Activated CD8-positive, alpha-beta T cell treated with anti-CD3 and anti-CD28 coated beads, Interleukin-2, amount 10 ng/mL, durations not matched to agents 7 days and 5 days (primary cell): ENCODE results near the gene GRM7. TPM values are rescaled to one million over a fixed set of nuclear protein-coding genes. Genes with fewer than 3 reads are reported as not detected.

Experiments
- ATAC-seq: fragments of 150-1000 bp; cut with Tn5 transposase; one replicate; pipeline ENCODE4 v1.10.0; 2021; ENCODE audit warnings: moderate library complexity
- CTCF ChIA-PET: fragments of 350-600 bp; sonication (Branson Sonifier 250); formaldehyde crosslinking; loops from one replicate; lab custom pipeline; 2021; ENCODE audit warnings: antibody characterized with exemption; lab: Charles Lee
- POLR2A ChIA-PET: fragments of 350-600 bp; sonication (Branson Sonifier 250); formaldehyde crosslinking; loops from one replicate; lab custom pipeline; 2021; ENCODE audit warnings: antibody characterized with exemption; lab: Charles Lee
- DNase-seq: peaks from one replicate; pipeline ENCODE4 v3.0.0-alpha.2; 2020
- H3K27ac Mint-ChIP-seq: one replicate; pipeline ENCODE4 v1.8.0; 2021; ENCODE audit warnings: mild to moderate bottlenecking, mixed read lengths
- H3K27me3 Mint-ChIP-seq: one replicate; pipeline ENCODE4 v1.8.0; 2021; ENCODE audit warnings: low read depth, mixed read lengths
- H3K36me3 Mint-ChIP-seq: one replicate; pipeline ENCODE4 v1.8.0; 2021; ENCODE audit warnings: low read depth, mixed read lengths
- H3K4me1 Mint-ChIP-seq: one replicate; pipeline ENCODE4 v1.8.0; 2021; ENCODE audit warnings: low read depth, mixed read lengths
- H3K4me3 Mint-ChIP-seq: one replicate; pipeline ENCODE4 v1.8.0; 2021; ENCODE audit warnings: mild to moderate bottlenecking, mixed read lengths
- H3K9me3 Mint-ChIP-seq: one replicate; pipeline ENCODE4 v1.8.0; 2022; ENCODE audit warnings: mixed read lengths; ENCODE audit not compliant: insufficient read depth
- total RNA-seq, 2 experiments: library from RNA; stranded (reverse); gene quantifications; one replicate each; pipeline ENCODE4 v1.2.3, GENCODE V29; 2021

Gene GRM7
- total RNA-seq, 2 experiments from 2014 or later: not detected

DNA sequence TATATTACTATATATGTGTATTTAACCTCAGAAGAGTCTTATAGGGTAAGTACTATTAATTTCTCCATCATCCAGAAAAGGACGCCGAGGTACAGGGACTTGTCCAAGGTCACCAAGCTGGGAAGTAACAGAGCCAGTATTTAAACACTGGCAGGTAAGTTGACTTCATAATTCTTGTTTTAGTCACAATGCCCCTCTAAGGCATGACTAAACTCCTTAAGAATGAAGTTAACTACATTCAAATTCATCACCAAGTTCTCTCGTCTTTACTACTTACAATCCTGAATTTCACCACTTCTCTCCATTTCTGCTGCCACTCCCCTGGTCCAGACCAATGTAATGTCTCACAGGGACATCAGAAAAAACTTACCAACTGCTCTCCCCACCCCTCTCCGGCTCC lies 312.1 kb downstream of the GRM7 start:
- H3K9me3 Mint-ChIP-seq: peaks cover 5% of the 10 kb centered on the region
- H3K4me3 Mint-ChIP-seq: no peak overlapping the region
- H3K4me1 Mint-ChIP-seq: no peaks in the 10 kb centered on the region
- ATAC-seq (no peak), DNase-seq (no peak)
- ChIA-PET CTCF (no interaction called here), POLR2A (no interaction called here)
- no peaks in the 10 kb centered on the region for H3K36me3 Mint-ChIP-seq
- H3K27ac Mint-ChIP-seq: no peak overlapping the region
- H3K27me3 Mint-ChIP-seq: no peaks in the 10 kb centered on the region

DNA sequence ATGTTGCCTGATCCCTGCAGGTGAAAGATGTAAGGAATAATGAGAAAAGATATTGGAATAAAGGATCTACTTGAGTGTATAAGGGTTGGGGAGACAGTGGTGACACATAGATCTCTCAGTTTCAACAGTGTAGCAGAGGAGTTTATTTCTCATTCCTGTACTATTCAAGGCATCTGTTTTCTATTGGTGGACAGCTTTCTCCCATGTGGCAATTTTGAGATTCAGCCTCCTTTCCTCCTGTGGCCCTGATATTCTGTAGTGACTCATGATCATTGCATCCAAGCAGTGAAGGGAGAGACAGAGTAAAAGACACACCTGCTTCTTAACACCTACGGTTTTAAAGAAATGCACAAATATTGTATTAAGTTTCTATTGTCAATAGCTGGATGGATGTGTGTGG lies 327.6 kb downstream of the GRM7 start:
- no peak for ATAC-seq
- Mint-ChIP-seq H3K27ac (no peak overlapping the region), H3K36me3 (no peaks in the 10 kb centered on the region), H3K4me3 (no peak overlapping the region), H3K4me1 (no peaks in the 10 kb centered on the region), H3K27me3 (no peaks in the 10 kb centered on the region), H3K9me3 (no peaks in the 10 kb centered on the region)
- DNase-seq: no peak
- ChIA-PET POLR2A (no interaction called here), CTCF (interaction anchor here (0.6 kb wide), 1 partner anchor 140 kb away, joined by 3 read pairs; no protein-coding TSS in a partner anchor)

DNA sequence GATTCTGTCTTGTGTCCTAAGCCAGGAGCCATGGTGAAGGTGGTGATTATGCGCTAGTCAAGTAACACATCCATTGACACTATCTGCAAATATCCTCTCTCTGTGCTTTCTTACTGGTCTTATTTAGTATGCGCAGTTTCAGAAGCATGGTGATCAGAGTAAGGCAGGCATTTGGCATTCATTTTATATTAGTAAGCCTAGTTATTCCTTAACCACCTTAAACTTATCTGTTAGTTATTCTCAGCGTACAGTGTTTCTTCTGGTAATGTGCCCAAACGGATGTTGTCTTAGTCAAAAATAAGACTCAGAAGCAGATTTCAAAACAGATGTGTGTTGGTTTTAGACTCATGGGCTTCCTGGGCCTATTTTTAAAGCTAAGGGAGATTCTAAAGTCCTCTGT lies 329.2 kb downstream of the GRM7 start:
- ATAC-seq: no peak
- Mint-ChIP-seq H3K4me1 (no peaks in the 10 kb centered on the region), H3K27me3 (no peaks in the 10 kb centered on the region), H3K9me3 (no peaks in the 10 kb centered on the region), H3K36me3 (no peaks in the 10 kb centered on the region), H3K4me3 (no peak overlapping the region), H3K27ac (no peak overlapping the region)
- POLR2A ChIA-PET: no interaction called here
- CTCF ChIA-PET: no interaction called here
- no peak for DNase-seq

DNA sequence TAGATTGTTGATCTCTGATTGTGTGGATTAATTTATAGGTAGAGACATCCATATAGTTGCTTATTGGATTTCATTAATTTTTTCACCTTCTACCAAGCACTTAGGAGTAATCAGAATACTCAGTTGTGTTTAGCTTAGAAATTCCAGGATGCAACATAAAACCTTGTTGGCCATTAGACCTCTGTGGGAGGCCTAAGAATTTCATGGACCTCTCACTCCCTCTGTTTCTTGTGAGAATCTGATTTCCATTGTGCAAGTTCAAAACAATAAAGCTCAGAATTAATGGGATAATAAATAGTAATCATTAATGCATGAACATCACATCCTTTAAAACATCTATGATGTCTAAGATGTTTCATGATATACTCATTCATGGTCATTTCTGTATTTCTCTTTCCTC lies 332.4 kb downstream of the GRM7 start:
- Mint-ChIP-seq H3K27ac (no peak overlapping the region), H3K27me3 (no peaks in the 10 kb centered on the region), H3K9me3 (peaks cover 4% of the 10 kb centered on the region), H3K4me3 (no peak overlapping the region), H3K36me3 (no peaks in the 10 kb centered on the region), H3K4me1 (no peaks in the 10 kb centered on the region)
- CTCF ChIA-PET: no interaction called here
- DNase-seq (no peak), ATAC-seq (no peak)
- POLR2A ChIA-PET: no interaction called here

DNA sequence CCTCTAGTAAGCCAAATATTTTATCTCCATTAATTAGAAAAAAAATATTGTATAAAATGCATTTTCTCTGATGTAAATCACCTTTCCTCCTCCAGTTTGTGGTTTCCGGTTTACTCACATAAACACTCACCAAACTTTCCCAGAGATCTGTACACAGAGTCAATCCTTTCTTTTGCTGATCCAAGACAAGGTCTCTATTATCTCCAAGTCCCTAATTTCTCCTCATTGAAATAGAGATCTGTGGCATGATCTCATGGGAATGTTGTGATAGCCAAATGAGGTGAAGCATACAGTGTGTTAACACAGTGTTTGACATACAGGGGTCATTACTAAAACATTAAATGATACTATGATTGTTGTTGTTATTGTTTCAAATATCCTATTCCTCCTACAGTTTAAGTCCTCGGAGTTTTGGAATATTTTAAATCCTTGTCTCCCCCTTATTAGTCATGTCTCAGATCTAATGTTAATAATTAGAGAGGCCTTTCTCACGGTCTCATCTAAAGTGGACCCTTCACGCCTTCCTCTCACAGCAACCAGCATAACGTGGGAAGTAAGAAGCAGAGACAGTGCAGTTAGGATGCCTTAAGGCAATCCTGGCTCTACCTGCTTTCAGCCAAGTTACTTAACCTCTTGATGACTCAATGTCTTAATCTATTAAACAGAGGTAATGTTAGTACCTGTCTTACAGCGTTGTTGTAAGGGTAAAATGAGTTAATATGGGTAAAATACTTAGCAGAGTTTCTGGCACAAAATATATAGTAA lies 333.3 kb downstream of the GRM7 start:
- no peak overlapping the region for H3K4me3 Mint-ChIP-seq
- ChIA-PET CTCF (no interaction called here), POLR2A (no interaction called here)
- no peaks in the 10 kb centered on the region for H3K27me3 Mint-ChIP-seq
- ATAC-seq: no peak
- no peaks in the 10 kb centered on the region for H3K36me3 Mint-ChIP-seq
- no peak overlapping the region for H3K27ac Mint-ChIP-seq
- no peak for DNase-seq
- H3K4me1 Mint-ChIP-seq: no peaks in the 10 kb centered on the region
- peaks cover 4% of the 10 kb centered on the region for H3K9me3 Mint-ChIP-seq

DNA sequence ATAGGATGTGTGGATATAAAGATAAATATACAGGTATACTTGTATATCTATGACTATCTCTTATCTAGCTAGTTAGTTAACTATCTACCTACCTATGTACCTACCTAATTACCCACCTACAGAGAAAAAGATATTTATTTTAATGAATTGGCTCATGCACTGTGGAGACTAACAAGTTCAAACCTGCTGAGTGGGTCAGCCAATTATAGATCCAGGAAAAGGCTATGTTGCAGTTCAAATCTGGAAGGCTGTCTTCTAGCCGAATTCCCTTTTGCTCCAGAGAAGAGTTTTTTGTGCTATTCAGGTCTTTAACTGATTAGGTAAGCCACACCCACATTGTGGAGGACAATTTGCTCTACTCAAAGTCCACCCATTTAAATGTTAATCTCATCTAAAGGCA lies 335.0 kb downstream of the GRM7 start:
- DNase-seq: no peak
- H3K4me3 Mint-ChIP-seq: no peak overlapping the region
- H3K4me1 Mint-ChIP-seq: no peaks in the 10 kb centered on the region
- POLR2A ChIA-PET: no interaction called here
- H3K27me3 Mint-ChIP-seq: no peaks in the 10 kb centered on the region
- peaks cover 4% of the 10 kb centered on the region for H3K9me3 Mint-ChIP-seq
- no peak for ATAC-seq
- H3K36me3 Mint-ChIP-seq: no peaks in the 10 kb centered on the region
- H3K27ac Mint-ChIP-seq: no peak overlapping the region
- CTCF ChIA-PET: no interaction called here

DNA sequence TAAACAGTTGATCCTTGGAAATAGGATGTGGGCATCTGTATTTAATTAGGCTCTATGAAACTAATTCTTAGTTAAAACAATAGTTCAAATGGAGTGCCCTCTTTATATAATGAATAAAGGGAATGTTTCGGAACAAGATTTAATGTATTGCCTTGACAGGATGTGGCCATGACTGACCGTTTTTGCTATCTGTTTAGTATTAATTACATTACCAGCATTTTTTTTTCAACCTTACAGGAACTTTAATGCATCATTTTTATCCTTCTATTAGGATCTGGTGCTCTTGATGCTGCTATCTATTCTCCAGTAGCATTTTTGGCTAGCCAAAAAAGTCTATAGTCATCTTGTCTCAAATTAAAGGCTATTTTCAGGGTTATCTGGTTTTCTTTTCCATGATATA lies 340.9 kb downstream of the GRM7 start:
- no peak for DNase-seq
- Mint-ChIP-seq H3K36me3 (no peaks in the 10 kb centered on the region), H3K4me1 (no peaks in the 10 kb centered on the region), H3K9me3 (peaks cover 8% of the 10 kb centered on the region), H3K27me3 (no peaks in the 10 kb centered on the region), H3K27ac (no peak overlapping the region), H3K4me3 (no peak overlapping the region)
- ChIA-PET CTCF (no interaction called here), POLR2A (no interaction called here)
- no peak for ATAC-seq

DNA sequence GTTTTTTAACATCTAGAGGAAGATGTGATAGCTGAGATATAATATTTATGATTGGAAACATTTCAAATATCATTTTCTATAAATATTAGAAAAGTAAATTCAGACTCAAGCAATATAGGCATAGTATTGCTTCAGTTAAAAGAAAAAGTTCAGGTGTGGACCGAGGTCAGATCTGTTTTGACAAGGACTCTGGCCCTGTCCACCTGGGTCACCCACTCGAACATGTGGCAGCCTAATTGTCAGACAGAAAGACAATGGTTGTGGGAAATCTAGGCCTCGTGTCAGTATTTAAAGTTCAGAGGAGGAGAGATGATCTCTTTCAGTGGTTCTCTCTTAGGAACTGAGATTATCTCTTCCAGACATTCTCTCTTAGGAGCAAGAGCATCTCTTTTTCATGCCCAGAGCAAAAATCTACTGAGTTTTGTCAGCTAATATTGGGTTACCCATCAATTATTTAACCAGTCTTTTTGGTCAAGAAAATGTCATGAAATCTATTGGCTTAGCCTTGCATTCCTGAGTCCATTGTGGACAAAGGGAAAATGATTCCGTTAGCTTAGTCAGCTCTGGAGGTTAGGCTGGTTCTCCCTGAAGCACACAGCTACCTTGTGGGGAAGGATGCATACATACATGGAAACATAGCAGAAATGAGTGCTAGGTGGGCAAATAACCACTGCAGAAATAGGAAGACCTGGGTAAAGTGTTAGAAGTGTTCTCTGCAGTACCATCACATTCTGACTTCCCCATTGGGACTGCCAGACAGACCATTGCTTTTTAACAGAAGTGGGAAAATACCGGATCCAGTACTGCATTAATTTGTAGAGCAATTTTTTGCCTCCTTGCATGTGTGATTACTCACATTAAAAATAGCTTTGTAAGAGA lies 343.3 kb downstream of the GRM7 start:
- ChIA-PET POLR2A (no interaction called here), CTCF (no interaction called here)
- DNase-seq (no peak), ATAC-seq (no peak)
- H3K9me3 Mint-ChIP-seq: peaks cover 4% of the 10 kb centered on the region
- H3K4me1 Mint-ChIP-seq: no peaks in the 10 kb centered on the region
- no peaks in the 10 kb centered on the region for H3K27me3 Mint-ChIP-seq
- H3K27ac Mint-ChIP-seq: no peak overlapping the region
- H3K36me3 Mint-ChIP-seq: no peaks in the 10 kb centered on the region
- H3K4me3 Mint-ChIP-seq: no peak overlapping the region

DNA sequence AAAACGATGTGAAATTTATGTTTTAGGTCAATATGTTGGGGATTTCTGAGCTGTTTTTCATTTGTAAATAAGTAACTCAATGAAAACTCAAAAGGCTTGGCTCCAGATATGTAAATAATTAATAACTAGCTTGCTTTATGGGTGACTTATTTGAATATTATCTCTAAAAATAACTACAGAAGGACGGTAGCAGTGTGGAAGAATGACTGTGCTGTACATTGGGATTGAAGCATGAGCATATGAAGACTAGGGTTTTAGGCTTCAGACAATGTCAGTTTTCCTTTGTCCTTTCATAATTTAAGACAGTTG lies 343.9 kb downstream of the GRM7 start:
- no peaks in the 10 kb centered on the region for H3K27me3 Mint-ChIP-seq
- H3K4me1 Mint-ChIP-seq: no peaks in the 10 kb centered on the region
- H3K36me3 Mint-ChIP-seq: no peaks in the 10 kb centered on the region
- ATAC-seq (no peak), DNase-seq (no peak)
- CTCF ChIA-PET: no interaction called here
- POLR2A ChIA-PET: no interaction called here
- no peak overlapping the region for H3K27ac Mint-ChIP-seq
- H3K9me3 Mint-ChIP-seq: peaks cover 4% of the 10 kb centered on the region
- no peak overlapping the region for H3K4me3 Mint-ChIP-seq

DNA sequence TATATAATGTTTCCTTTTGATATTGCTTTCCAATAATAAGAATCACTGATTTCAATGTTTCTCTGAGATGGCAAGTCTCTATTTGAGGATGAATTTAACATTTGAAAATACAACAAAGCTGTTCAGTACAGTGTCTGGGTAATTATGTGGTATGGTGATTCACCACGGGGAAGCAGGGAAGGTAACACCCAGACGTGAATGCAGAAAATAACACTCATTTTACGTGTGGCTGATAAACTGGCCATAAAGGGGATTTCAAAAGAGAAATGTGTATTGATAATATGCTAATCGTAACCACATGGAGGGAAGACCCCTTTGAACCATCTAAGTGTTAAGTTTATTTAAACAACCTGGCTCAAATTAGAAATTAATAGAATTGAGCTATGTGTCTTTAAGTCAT lies 344.6 kb downstream of the GRM7 start:
- H3K4me3 Mint-ChIP-seq: no peak overlapping the region
- ChIA-PET POLR2A (no interaction called here), CTCF (no interaction called here)
- H3K36me3 Mint-ChIP-seq: no peaks in the 10 kb centered on the region
- no peaks in the 10 kb centered on the region for H3K4me1 Mint-ChIP-seq
- ATAC-seq (no peak), DNase-seq (no peak)
- no peak overlapping the region for H3K27ac Mint-ChIP-seq
- peaks cover 4% of the 10 kb centered on the region for H3K9me3 Mint-ChIP-seq
- H3K27me3 Mint-ChIP-seq: no peaks in the 10 kb centered on the region

DNA sequence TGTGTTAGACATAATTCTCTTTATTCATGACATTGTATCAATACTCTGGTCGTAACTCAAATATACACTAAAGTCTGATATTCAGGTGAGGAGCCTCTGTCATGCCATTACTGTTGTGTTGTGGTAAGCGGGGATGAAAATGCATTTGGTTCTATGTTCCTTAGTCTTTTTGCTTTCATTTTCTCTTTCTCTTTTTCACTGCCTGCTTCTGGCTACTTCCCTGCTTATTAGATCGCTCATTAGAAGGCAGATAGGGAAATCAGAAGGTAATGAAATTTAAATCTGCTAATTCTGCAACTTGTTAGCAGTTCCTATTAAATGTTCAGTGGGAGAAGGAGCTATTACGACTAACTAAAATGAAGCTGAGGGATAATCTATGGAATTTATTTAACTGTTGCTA lies 345.0 kb downstream of the GRM7 start:
- ATAC-seq: no peak
- H3K36me3 Mint-ChIP-seq: no peaks in the 10 kb centered on the region
- ChIA-PET CTCF (no interaction called here), POLR2A (no interaction called here)
- H3K4me1 Mint-ChIP-seq: no peaks in the 10 kb centered on the region
- no peak for DNase-seq
- H3K27ac Mint-ChIP-seq: no peak overlapping the region
- H3K4me3 Mint-ChIP-seq: no peak overlapping the region
- H3K27me3 Mint-ChIP-seq: no peaks in the 10 kb centered on the region
- H3K9me3 Mint-ChIP-seq: peaks cover 4% of the 10 kb centered on the region

DNA sequence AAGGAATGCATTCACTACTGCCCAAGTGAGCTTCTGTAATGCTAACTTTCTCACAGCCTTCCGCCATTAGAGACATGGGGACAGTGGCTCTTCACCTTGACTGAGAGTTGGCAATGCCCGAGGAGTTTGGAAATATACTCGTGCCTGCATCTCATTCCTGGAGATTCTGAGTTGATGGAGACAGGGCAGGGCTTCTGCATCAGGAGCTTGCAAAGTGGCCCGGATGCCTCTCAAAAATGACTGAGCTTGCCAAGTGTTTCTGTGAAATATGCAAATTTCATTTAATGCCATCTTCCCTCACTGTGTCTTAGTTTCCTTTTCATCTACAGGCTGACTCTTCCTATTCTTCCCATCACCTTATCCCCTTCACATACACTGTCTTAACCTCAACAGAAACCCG lies 346.2 kb downstream of the GRM7 start:
- no peaks in the 10 kb centered on the region for H3K27me3 Mint-ChIP-seq
- no peak overlapping the region for H3K27ac Mint-ChIP-seq
- H3K36me3 Mint-ChIP-seq: no peaks in the 10 kb centered on the region
- ChIA-PET POLR2A (no interaction called here), CTCF (no interaction called here)
- no peak overlapping the region for H3K4me3 Mint-ChIP-seq
- peaks cover 4% of the 10 kb centered on the region for H3K9me3 Mint-ChIP-seq
- no peaks in the 10 kb centered on the region for H3K4me1 Mint-ChIP-seq
- DNase-seq (no peak), ATAC-seq (no peak)
